Neural progenitor cell (in vitro differentiated cells): Measurements from ENCODE around the gene TIMM29. TPM values are rescaled to one million over a fixed set of nuclear protein-coding genes. Genes with fewer than 3 reads are reported as not detected.

ENCODE experiments used
- DNase-seq: peaks from one replicate; pipeline ENCODE4 v3.0.0-alpha.2; 2016; ENCODE audit warnings: low spot score
- H2AFZ ChIP-seq: fragments of 200-600 bp; sonication (generic); replicated peaks from 2 replicates; pipeline ENCODE4 v1.6.1; 2016; ENCODE audit warnings: antibody characterized with exemption
- H3F3A ChIP-seq: fragments of 200-600 bp; sonication (generic); 2 replicates; pipeline ENCODE4 v1.6.1; 2016; ENCODE audit warnings: antibody characterized with exemption, low read depth
- H3K27ac ChIP-seq: fragments of 200-600 bp; sonication (generic); 2 replicates; pipeline ENCODE4 v1.5.1; 2016; ENCODE audit warnings: mild to moderate bottlenecking
- H3K27me3 ChIP-seq: fragments of 200-600 bp; sonication (generic); 2 replicates; pipeline ENCODE4 v1.6.1; 2016; ENCODE audit warnings: mild to moderate bottlenecking, moderate library complexity
- H3K36me3 ChIP-seq: fragments of 200-600 bp; sonication (generic); 2 replicates; pipeline ENCODE4 v1.5.1; 2016
- H3K4me1 ChIP-seq: fragments of 200-600 bp; sonication (generic); 2 replicates; pipeline ENCODE4 v1.6.1; 2016; ENCODE audit warnings: mixed run types
- H3K4me2 ChIP-seq: fragments of 200-600 bp; sonication (generic); 2 replicates; pipeline ENCODE4 v1.6.1; 2016
- H3K4me3 ChIP-seq: fragments of 200-600 bp; sonication (generic); 2 replicates; pipeline ENCODE4 v1.5.1; 2016
- H3K79me2 ChIP-seq: fragments of 200-600 bp; sonication (generic); 2 replicates; pipeline ENCODE4 v1.6.1; 2016; ENCODE audit warnings: low read depth
- H3K9ac ChIP-seq: fragments of 200-600 bp; sonication (generic); 2 replicates; pipeline ENCODE4 v1.6.1; 2016
- H3K9me3 ChIP-seq: fragments of 200-600 bp; sonication (generic); 2 replicates; pipeline ENCODE4 v1.5.1; 2016; ENCODE audit warnings: low read depth
- H4K20me1 ChIP-seq: fragments of 200-600 bp; sonication (generic); 2 replicates; pipeline ENCODE4 v1.6.1; 2016; ENCODE audit warnings: low read depth
- H3K27ac Mint-ChIP-seq: 3 replicates; pipeline ENCODE4 v1.8.0; 2021; ENCODE audit warnings: mixed read lengths
- H3K27me3 Mint-ChIP-seq: 2 replicates; pipeline ENCODE4 v1.8.0; 2022; ENCODE audit warnings: low read depth, mild to moderate bottlenecking, inconsistent platforms, moderate library complexity, mixed read lengths; ENCODE audit not compliant: insufficient read depth
- H3K36me3 Mint-ChIP-seq: 3 replicates; pipeline ENCODE4 v1.8.0; 2021; ENCODE audit warnings: mixed read lengths
- H3K4me1 Mint-ChIP-seq: 3 replicates; pipeline ENCODE4 v1.8.0; 2021; ENCODE audit warnings: mixed read lengths
- H3K4me3 Mint-ChIP-seq: 3 replicates; pipeline ENCODE4 v1.8.0; 2021; ENCODE audit warnings: mild to moderate bottlenecking, moderate library complexity, mixed read lengths
- H3K9me3 Mint-ChIP-seq: 3 replicates; pipeline ENCODE4 v1.8.0; 2020; ENCODE audit warnings: mixed read lengths
- CTCF ChIP-seq: fragments of 200-600 bp; sonication (generic); IDR thresholded peaks from 2 replicates; pipeline ENCODE4 v1.5.1; 2017; ENCODE audit warnings: antibody characterized with exemption, mild to moderate bottlenecking
- EZH2 ChIP-seq: fragments of 200-600 bp; sonication (generic); IDR thresholded peaks from 2 replicates; pipeline ENCODE4 v1.6.1; 2017; ENCODE audit warnings: antibody characterized with exemption, mild to moderate bottlenecking, moderate library complexity
- EZH2phosphoT487 ChIP-seq: fragments of 200-600 bp; sonication (generic); IDR thresholded peaks from 2 replicates; pipeline ENCODE4 v1.6.1; 2017; ENCODE audit warnings: antibody characterized with exemption
- total RNA-seq: library from RNA; depleted of rRNA; stranded (reverse); fragments of >200 nt; gene quantifications from 2 replicates; pipeline ENCODE4 v1.2.3, GENCODE V29; 2015; ENCODE audit warnings: low replicate concordance

Gene TIMM29
- total RNA-seq, 1 donor from 2014 or later: 24.4 TPM

GRCh38 chr19:10912619-10913018 is 16.0 kb upstream of the TIMM29 start:
- DNase-seq: no peak
- Histone ChIP-seq H3K4me3 (no peak overlapping the region), H3K36me3 (no peaks in the 10 kb centered on the region), H3K27ac (no peak overlapping the region), H4K20me1 (no peaks in the 10 kb centered on the region), H3K9ac (no peak overlapping the region), H3K4me1 (no peaks in the 10 kb centered on the region), H2AFZ (no peak overlapping the region), H3F3A (no peaks in the 10 kb centered on the region), H3K79me2 (no peaks in the 10 kb centered on the region), H3K4me2 (no peak overlapping the region), H3K9me3 (no peaks in the 10 kb centered on the region), H3K27me3 (no peaks in the 10 kb centered on the region)
- no peaks in the 10 kb centered on the region for H3K9me3 Mint-ChIP-seq
- peaks cover 2% of the 10 kb centered on the region for H3K27me3 Mint-ChIP-seq
- H3K27ac Mint-ChIP-seq: no peak overlapping the region
- H3K4me3 Mint-ChIP-seq: no peak overlapping the region
- no peak for TF ChIP-seq EZH2phosphoT487
- TF ChIP-seq EZH2: no peak
- no peak for TF ChIP-seq CTCF
- peaks cover 7% of the 10 kb centered on the region for H3K36me3 Mint-ChIP-seq
- no peaks in the 10 kb centered on the region for H3K4me1 Mint-ChIP-seq

DNA sequence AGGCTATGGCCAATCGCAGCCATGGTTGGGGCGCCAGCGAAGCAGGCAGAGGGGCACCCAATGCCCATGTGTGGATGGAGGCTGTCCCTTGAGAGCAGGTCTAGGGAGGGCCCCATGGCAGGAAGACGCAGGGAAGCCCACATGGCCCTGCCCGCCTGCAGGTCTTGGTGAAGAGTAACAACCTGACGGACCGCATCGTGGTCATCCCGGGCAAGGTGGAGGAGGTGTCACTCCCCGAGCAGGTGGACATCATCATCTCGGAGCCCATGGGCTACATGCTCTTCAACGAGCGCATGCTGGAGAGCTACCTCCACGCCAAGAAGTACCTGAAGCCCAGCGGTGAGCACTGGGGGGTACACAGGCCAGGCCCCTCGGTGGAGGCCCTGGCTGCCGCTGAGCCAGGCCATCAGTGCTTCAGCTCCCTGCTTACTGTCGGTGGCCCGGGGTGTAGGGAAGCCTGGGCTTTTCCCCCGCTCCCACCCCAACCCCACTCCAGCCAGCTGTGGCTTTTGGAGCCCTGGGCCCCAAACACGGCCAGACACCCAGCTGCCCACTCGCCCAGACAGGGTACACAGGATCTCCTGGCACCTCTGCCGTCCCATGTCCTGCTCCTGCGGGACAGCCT is 14.8 kb upstream of the TIMM29 start:
- peaks cover 3% of the 10 kb centered on the region for H3F3A ChIP-seq
- peaks cover 6% of the 10 kb centered on the region for H3K36me3 Mint-ChIP-seq
- TF ChIP-seq CTCF (no peak), EZH2phosphoT487 (no peak), EZH2 (no peak)
- H3K27ac Mint-ChIP-seq: no peak overlapping the region
- H2AFZ ChIP-seq: no peak overlapping the region
- no peaks in the 10 kb centered on the region for H3K9me3 Mint-ChIP-seq
- H3K9me3 ChIP-seq: no peaks in the 10 kb centered on the region
- H3K4me1 Mint-ChIP-seq: no peaks in the 10 kb centered on the region
- no peaks in the 10 kb centered on the region for H4K20me1 ChIP-seq
- H3K4me2 ChIP-seq: no peak overlapping the region
- no peak overlapping the region for H3K9ac ChIP-seq
- H3K4me1 ChIP-seq: no peaks in the 10 kb centered on the region
- H3K27me3 ChIP-seq: no peaks in the 10 kb centered on the region
- no peaks in the 10 kb centered on the region for H3K79me2 ChIP-seq
- no peaks in the 10 kb centered on the region for H3K36me3 ChIP-seq
- H3K4me3 Mint-ChIP-seq: no peak overlapping the region
- H3K27ac ChIP-seq: no peak overlapping the region
- no peak for DNase-seq
- no peak overlapping the region for H3K4me3 ChIP-seq
- H3K27me3 Mint-ChIP-seq: peaks cover 2% of the 10 kb centered on the region

DNA sequence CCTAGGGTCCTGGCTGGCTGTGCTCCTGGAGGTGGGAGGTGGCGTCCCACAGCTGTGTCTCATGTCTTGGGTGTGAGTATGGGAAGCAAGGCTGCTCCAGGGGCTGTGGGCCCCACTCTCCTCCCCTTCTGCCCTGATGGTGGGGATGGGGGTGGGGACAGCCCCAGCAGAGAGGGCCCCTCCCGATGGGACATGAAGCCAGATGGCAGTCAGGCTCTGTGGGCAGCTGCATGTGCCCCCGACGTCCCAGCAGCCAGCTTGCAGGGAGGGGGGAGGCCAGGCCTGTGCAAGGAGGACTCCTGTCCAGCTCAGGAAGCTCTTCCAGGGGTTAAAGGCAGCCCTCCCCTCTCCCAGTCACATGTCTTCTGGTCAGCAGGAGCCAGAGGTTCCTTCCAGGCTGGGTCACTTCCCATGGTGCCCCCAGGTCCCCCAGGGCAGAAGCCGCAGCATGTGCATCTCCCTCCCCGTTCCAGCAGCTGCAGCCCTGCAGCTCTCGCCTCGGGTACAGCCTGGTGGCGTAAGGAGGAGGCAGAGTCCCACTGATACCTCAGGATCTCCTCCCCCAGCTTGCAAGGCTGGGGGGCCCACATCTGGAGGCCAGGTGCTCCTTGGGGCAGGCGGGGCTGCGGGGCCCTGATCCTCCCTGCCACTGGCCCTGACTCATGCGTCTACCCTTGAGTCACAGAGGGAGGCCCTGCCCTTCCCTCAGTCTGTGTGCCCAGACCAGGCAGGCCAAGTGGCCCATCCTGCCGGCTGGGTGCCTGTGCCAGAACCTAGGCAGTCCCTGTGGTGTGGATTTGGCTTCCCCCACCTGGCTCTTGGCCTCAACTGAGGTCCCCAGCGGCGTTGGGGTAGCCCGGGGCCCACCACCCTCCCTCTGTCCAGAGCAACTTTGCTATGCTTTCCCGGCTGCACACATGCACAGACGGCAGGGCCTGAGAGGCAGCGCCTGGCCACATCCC is 13.2 kb upstream of the TIMM29 start:
- Mint-ChIP-seq H3K27me3 (peaks cover 2% of the 10 kb centered on the region), H3K9me3 (no peaks in the 10 kb centered on the region), H3K4me1 (no peaks in the 10 kb centered on the region), H3K36me3 (peaks cover 6% of the 10 kb centered on the region), H3K4me3 (no peak overlapping the region), H3K27ac (no peak overlapping the region)
- H3K79me2 ChIP-seq: no peaks in the 10 kb centered on the region
- H3K27ac ChIP-seq: no peak overlapping the region
- no peak overlapping the region for H3K9ac ChIP-seq
- H3F3A ChIP-seq: peaks cover 4% of the 10 kb centered on the region
- H3K4me3 ChIP-seq: no peak overlapping the region
- no peaks in the 10 kb centered on the region for H3K4me1 ChIP-seq
- no peaks in the 10 kb centered on the region for H4K20me1 ChIP-seq
- no peak for DNase-seq
- H3K4me2 ChIP-seq: no peak overlapping the region
- no peaks in the 10 kb centered on the region for H3K36me3 ChIP-seq
- no peaks in the 10 kb centered on the region for H3K9me3 ChIP-seq
- H3K27me3 ChIP-seq: no peaks in the 10 kb centered on the region
- no peak for TF ChIP-seq EZH2
- TF ChIP-seq EZH2phosphoT487: no peak
- no peak for TF ChIP-seq CTCF
- no peak overlapping the region for H2AFZ ChIP-seq
